Body of pancreas (tissue), 4 donors: Measurements from ENCODE around the gene MATN1.

Experiments
- POLR2A ChIP-seq, 3 donors: fragments of 450-650 bp; IDR thresholded peaks; one replicate each; pipeline ENCODE4 v1.6.1; 2016; ENCODE audit warnings: antibody characterized with exemption in 3 of 3, mild to moderate bottlenecking in 2 of 3
- TF ChIP-seq, protein P1 (sequence below), 7 experiments: fragments of 450-650 bp in 4 of 7; fragments of 200-600 bp in 3 of 7; sonication (generic) in 3 of 7; IDR thresholded peaks; one replicate each; pipeline ENCODE4 v1.5.1; 2016 to 2019; ENCODE audit warnings: antibody characterized with exemption in 7 of 7

DNA sequence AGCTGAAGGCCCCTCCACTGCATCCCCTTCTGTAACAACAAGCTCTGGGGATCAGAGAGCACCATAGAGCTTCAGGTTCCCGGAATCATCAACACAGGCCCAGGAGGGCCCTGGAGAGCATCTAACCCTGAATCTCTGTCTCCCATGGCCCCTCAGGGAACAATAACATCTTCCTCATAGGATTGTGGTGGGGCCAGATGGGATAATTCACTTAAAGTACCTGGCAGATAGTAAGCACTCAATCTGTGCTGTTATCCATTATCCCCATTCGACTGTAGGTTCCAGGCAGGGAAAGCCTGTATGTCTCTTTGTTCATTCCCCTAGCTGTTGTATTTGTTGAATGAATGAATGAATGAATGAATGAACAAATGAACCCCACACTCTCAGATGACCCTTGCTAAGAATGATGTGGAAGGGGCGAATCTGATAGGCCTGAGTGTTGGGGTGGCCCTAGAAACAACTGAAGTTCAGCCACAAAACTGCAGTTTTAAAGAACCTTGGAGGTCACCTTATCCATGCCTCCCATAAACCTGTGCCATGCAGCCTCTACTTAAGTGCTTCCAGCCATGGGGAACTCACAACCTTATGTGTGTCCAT is 19.7 kb upstream of the MATN1 start:
- TF ChIP-seq, protein P1, sequence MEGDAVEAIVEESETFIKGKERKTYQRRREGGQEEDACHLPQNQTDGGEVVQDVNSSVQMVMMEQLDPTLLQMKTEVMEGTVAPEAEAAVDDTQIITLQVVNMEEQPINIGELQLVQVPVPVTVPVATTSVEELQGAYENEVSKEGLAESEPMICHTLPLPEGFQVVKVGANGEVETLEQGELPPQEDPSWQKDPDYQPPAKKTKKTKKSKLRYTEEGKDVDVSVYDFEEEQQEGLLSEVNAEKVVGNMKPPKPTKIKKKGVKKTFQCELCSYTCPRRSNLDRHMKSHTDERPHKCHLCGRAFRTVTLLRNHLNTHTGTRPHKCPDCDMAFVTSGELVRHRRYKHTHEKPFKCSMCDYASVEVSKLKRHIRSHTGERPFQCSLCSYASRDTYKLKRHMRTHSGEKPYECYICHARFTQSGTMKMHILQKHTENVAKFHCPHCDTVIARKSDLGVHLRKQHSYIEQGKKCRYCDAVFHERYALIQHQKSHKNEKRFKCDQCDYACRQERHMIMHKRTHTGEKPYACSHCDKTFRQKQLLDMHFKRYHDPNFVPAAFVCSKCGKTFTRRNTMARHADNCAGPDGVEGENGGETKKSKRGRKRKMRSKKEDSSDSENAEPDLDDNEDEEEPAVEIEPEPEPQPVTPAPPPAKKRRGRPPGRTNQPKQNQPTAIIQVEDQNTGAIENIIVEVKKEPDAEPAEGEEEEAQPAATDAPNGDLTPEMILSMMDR (IDR thresholded peaks at IDR 0.05): no peak
- no peak for TF ChIP-seq POLR2A (IDR thresholded peaks at IDR 0.05)
